A673 (cell line): Measurements from ENCODE around the gene TRIM14. TPM values are rescaled to one million over a fixed set of nuclear protein-coding genes. Genes with fewer than 3 reads are reported as not detected.

Experiments used
- BruUV-seq: library from RNA; stranded (reverse); fragments of 400-500 nt; replicated peaks from 2 replicates; lab custom pipeline; 2021; lab: Mats Ljungman, UMichigan
- CTCF ChIA-PET: fragments of 300-600 bp; sonication (Branson Sonifier 250); formaldehyde crosslinking; loops from one replicate; lab custom pipeline; 2022; ENCODE audit warnings: antibody characterized with exemption; lab: Charles Lee
- POLR2A ChIA-PET: fragments of 300-600 bp; sonication (Branson Sonifier 250); formaldehyde crosslinking; loops from one replicate; lab custom pipeline; 2022; ENCODE audit warnings: antibody characterized with exemption; ENCODE audit not compliant: low non-redundant PET; lab: Charles Lee
- DNase-seq: peaks from one replicate; pipeline ENCODE4 v3.0.0-alpha.2; 2015; ENCODE audit warnings: low spot score
- H3K27ac ChIP-seq: fragments of 200-600 bp; sonication (generic); 2 replicates; pipeline ENCODE4 v1.5.1; 2016; ENCODE audit warnings: mixed run types, low read depth, mild to moderate bottlenecking, mixed read lengths, antibody characterized with exemption, low read length; ENCODE audit not compliant: poor library complexity, severe bottlenecking
- H3K27me3 ChIP-seq: fragments of 200-600 bp; sonication (generic); replicated peaks from 2 replicates; pipeline ENCODE4 v1.6.1; 2017; ENCODE audit warnings: mixed run types, low read depth, mild to moderate bottlenecking, mixed read lengths, antibody characterized with exemption, low read length; ENCODE audit not compliant: insufficient read depth, poor library complexity
- H3K36me3 ChIP-seq: fragments of 200-600 bp; sonication (generic); 2 replicates; pipeline ENCODE4 v1.6.1; 2016; ENCODE audit warnings: mixed run types, mild to moderate bottlenecking, mixed read lengths, antibody characterized with exemption, low read length; ENCODE audit not compliant: insufficient read depth, poor library complexity, severe bottlenecking
- H3K4me1 ChIP-seq: fragments of 200-600 bp; sonication (generic); 2 replicates; pipeline ENCODE4 v1.6.1; 2017; ENCODE audit warnings: mixed run types, mild to moderate bottlenecking, mixed read lengths, antibody characterized with exemption, low read length; ENCODE audit not compliant: insufficient read depth, poor library complexity, severe bottlenecking
- H3K4me3 ChIP-seq: fragments of 200-600 bp; sonication (generic); 2 replicates; pipeline ENCODE4 v1.5.1; 2016; ENCODE audit warnings: low read depth, mixed run types, mild to moderate bottlenecking, mixed read lengths, low read length; ENCODE audit not compliant: poor library complexity, severe bottlenecking
- H3K9me3 ChIP-seq: fragments of 200-600 bp; sonication (generic); 2 replicates; pipeline ENCODE4 v1.6.1; 2016; ENCODE audit warnings: mixed run types, low read depth, mild to moderate bottlenecking, mixed read lengths, antibody characterized with exemption, low read length; ENCODE audit not compliant: poor library complexity, severe bottlenecking
- EZH2 ChIP-seq: fragments of 200-600 bp; sonication (generic); IDR thresholded peaks from 2 replicates; pipeline ENCODE4 v1.6.1; 2017; ENCODE audit warnings: borderline replicate concordance, low read depth, mild to moderate bottlenecking, mixed read lengths, antibody characterized with exemption, low read length; ENCODE audit not compliant: poor library complexity, severe bottlenecking
- intact Hi-C: fragments of 100-400 bp; cut with micrococcal nuclease; formaldehyde crosslinking; loops from one replicate; pipeline ENCODE4 v1.10.0; 2022; ENCODE audit not compliant: unreplicated experiment
- total RNA-seq: library from RNA; stranded (reverse); gene quantifications from 2 replicates; pipeline ENCODE4 v1.2.3, GENCODE V29; 2021
- TF ChIP-seq, protein P1 (sequence below): fragments of 300-800, 200-600 bp; sonication (generic); conservative IDR thresholded peaks from 2 replicates; pipeline ENCODE4 v1.5.1; 2017; ENCODE audit warnings: low read depth, mild to moderate bottlenecking, antibody characterized with exemption, low read length, moderate library complexity, mixed read lengths

TRIM14 gene
- total RNA-seq, 1 experiment from 2014 or later, result 3.8 TPM

DNA sequence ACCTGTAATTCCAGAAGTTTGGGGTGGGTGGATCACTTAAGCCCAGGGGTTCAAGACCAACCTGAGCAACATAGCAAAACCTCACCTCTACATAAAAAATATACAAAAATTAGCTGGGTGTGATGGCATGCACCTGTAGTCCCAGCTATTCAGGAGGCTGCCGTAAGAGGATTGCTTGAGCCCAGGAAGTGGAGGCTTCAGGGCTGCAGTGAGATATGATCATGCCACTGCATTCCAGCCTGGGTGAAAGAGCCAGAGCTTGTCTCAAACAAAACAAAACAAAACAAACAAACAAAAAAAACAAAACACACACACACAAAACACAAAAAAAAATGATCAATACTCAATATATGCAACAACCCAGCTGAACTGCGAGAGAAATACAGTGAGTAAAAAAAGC lies 29.5 kb upstream of the TRIM14 start:
- CTCF ChIA-PET, result no interaction called here

DNA sequence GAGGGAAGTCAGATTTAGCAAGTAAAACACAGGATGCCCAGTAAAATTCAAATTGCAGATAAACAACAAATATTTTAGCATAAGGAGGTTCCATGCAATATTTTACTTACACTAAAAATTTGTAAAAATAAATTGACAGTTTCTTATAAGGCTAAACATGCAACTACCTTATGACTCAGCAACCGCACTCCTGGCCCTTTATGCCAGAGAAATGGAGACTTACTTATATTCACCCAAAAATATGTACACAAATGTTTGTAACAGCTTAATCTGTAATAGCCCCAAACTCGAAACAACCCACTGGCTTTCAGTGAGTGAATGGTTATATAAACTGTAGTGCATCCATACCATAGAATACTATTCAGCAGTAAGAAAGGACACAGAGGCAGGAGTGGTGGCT lies 28.6 kb upstream of the TRIM14 start:
- H3K27ac ChIP-seq, result no peak overlapping the region
- no TSS peak for BruUV-seq
- no peak overlapping the region for H3K4me3 ChIP-seq
- no peaks in the 10 kb centered on the region for H3K9me3 ChIP-seq
- TF ChIP-seq, protein P1, sequence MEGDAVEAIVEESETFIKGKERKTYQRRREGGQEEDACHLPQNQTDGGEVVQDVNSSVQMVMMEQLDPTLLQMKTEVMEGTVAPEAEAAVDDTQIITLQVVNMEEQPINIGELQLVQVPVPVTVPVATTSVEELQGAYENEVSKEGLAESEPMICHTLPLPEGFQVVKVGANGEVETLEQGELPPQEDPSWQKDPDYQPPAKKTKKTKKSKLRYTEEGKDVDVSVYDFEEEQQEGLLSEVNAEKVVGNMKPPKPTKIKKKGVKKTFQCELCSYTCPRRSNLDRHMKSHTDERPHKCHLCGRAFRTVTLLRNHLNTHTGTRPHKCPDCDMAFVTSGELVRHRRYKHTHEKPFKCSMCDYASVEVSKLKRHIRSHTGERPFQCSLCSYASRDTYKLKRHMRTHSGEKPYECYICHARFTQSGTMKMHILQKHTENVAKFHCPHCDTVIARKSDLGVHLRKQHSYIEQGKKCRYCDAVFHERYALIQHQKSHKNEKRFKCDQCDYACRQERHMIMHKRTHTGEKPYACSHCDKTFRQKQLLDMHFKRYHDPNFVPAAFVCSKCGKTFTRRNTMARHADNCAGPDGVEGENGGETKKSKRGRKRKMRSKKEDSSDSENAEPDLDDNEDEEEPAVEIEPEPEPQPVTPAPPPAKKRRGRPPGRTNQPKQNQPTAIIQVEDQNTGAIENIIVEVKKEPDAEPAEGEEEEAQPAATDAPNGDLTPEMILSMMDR, result no peak
- TF ChIP-seq EZH2, result no peak
- H3K4me1 ChIP-seq, result no peaks in the 10 kb centered on the region
- intact Hi-C loops, result no loop called here
- CTCF ChIA-PET, result interaction anchor here (0.6 kb wide), 1 partner anchor 113 kb away, joined by 5 read pairs; no protein-coding TSS in a partner anchor
- DNase-seq, result no peak
- POLR2A ChIA-PET, result no interaction called here
- no peaks in the 10 kb centered on the region for H3K36me3 ChIP-seq
- H3K27me3 ChIP-seq, result no peaks in the 10 kb centered on the region

More for the DNA sequence above, 29.5 kb upstream of the TRIM14 start:
- no peak for DNase-seq
- TF ChIP-seq, protein P1, result no peak
- TF ChIP-seq EZH2, result no peak
- intact Hi-C loops, result no loop called here
- Histone ChIP-seq H3K9me3 (no peaks in the 10 kb centered on the region), H3K27me3 (no peaks in the 10 kb centered on the region), H3K4me1 (no peaks in the 10 kb centered on the region), H3K4me3 (no peak overlapping the region), H3K36me3 (no peaks in the 10 kb centered on the region), H3K27ac (no peak overlapping the region)
- no TSS peak for BruUV-seq
- POLR2A ChIA-PET, result no interaction called here

DNA sequence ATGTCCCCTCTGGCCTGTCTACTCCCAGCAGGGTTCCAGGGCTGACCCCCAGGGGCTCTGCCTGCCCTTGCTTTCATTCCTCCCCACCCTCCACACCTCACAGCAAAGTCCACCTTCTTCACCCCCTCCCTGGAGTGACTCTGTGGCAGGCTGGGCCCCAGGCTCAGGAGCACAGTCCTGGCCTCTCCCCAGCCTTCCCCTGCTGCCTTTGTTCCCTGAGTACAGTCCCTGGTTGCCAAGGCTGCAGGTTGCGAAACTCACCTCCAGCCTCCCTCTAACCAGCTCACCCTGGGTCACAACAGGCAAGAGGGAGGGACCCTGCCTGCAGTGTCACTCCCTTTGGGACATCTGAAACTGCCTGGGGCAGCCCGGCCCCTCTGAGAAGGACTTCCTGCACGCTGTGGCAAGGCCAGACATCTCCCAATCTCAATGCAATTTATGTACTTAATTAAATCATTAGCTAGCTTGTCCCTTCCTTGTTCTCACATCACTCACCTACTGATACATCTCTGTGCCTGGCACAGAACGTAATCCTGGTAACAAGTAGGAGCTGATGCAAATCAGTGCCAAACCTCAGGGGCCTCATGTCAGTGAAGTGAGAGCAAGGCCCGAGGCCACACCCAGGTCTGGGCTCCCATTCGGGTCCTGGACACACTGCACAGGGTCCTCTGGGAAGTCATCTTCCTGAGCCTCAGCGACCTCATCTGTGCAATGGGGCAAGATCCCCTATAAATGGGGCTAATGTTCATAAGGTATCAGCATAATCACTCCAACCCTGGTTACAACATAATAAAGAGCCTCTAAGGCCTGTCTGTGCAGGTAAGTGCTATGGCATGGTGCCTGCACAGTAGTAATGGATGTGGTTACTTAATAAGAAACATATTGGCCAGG lies 27.3 kb upstream of the TRIM14 start:
- intact Hi-C loops, result no loop called here
- TF ChIP-seq, protein P1, result no peak
- TF ChIP-seq EZH2, result no peak
- Histone ChIP-seq H3K27me3 (no peaks in the 10 kb centered on the region), H3K27ac (no peak overlapping the region), H3K4me3 (no peak overlapping the region), H3K4me1 (no peaks in the 10 kb centered on the region), H3K36me3 (no peaks in the 10 kb centered on the region), H3K9me3 (no peaks in the 10 kb centered on the region)
- no TSS peak for BruUV-seq
- POLR2A ChIA-PET, result no interaction called here
- DNase-seq, result no peak
- CTCF ChIA-PET, result no interaction called here
